HG03095 (cell line): ENCODE data around the gene AMIGO3.

Experiments
- ATAC-seq: cut with Tn5 transposase; IDR thresholded peaks from one replicate; pipeline ENCODE4 v1.9.1; 2021; ENCODE audit warnings: moderate library complexity; ENCODE audit not compliant: unreplicated experiment

AMIGO3 gene

GRCh38 chr3:49670940-49671290, 48.6 kb downstream of the AMIGO3 start:
- ATAC-seq: no peak

GRCh38 chr3:49669352-49669751, 50.1 kb downstream of the AMIGO3 start:
- no peak for ATAC-seq

GRCh38 chr3:49668861-49669260, 50.6 kb downstream of the AMIGO3 start:
- no peak for ATAC-seq

- no peak for ATAC-seq
Measured at GRCh38 chr3:49668414-49668797, 51.1 kb downstream of the AMIGO3 start.

GRCh38 chr3:49667701-49668413, 51.6 kb downstream of the AMIGO3 start:
- no peak for ATAC-seq
